HepG2 (cell line): ENCODE data around the gene RBX1. TPM values are rescaled to one million over a fixed set of nuclear protein-coding genes. Genes with fewer than 3 reads are reported as not detected.

Source experiments
- BRD4 ChIP-seq: sonication (generic); formaldehyde crosslinking; IDR thresholded peaks from 2 replicates; pipeline ENCODE4 v1.4.0; 2020; ENCODE audit warnings: missing genetic modification reagents
- CAMTA2 ChIP-seq: sonication (generic); formaldehyde crosslinking; IDR thresholded peaks from 2 replicates; pipeline ENCODE4 v1.4.0; 2020; ENCODE audit warnings: mild to moderate bottlenecking, missing genetic modification reagents, borderline replicate concordance
- CCAR2 ChIP-seq: fragments of 200-400 bp; formaldehyde crosslinking; optimal IDR thresholded peaks from 2 replicates; pipeline ENCODE3; 2018; ENCODE audit warnings: low read depth, mild to moderate bottlenecking, low read length, moderate library complexity
- CERS6 ChIP-seq: sonication (generic); formaldehyde crosslinking; IDR thresholded peaks from 2 replicates; pipeline ENCODE4 v1.5.0; 2020; ENCODE audit warnings: missing genetic modification reagents
- DNMT3B ChIP-seq: conservative IDR thresholded peaks from 2 replicates; pipeline ENCODE4 v1.6.1; 2016; ENCODE audit warnings: missing biosample characterization, control low read depth
- DPF2 ChIP-seq: sonication (generic); formaldehyde crosslinking; IDR thresholded peaks from 2 replicates; pipeline ENCODE4 v1.4.0; 2020; ENCODE audit warnings: mild to moderate bottlenecking, low read depth, missing genetic modification reagents, borderline replicate concordance
- ETV6 ChIP-seq: sonication (generic); formaldehyde crosslinking; conservative IDR thresholded peaks from 2 replicates; pipeline ENCODE4 v1.4.0; 2020; ENCODE audit warnings: missing genetic modification reagents
- HOXA9 ChIP-seq: sonication (generic); formaldehyde crosslinking; IDR thresholded peaks from 2 replicates; pipeline ENCODE4 v1.8.1; 2022; ENCODE audit warnings: missing genetic modification reagents, mild to moderate bottlenecking, moderate library complexity, borderline replicate concordance
- JUNB ChIP-seq: sonication (generic); formaldehyde crosslinking; IDR thresholded peaks from 2 replicates; pipeline ENCODE4 v1.8.0; 2022; ENCODE audit warnings: missing genetic modification reagents, mild to moderate bottlenecking, borderline replicate concordance
- KLF6 ChIP-seq: IDR thresholded peaks from 2 replicates; pipeline ENCODE4 v1.8.0; 2016; ENCODE audit warnings: missing biosample characterization, missing genetic modification reagents
- NCOA5 ChIP-seq: sonication (generic); formaldehyde crosslinking; IDR thresholded peaks from 2 replicates; pipeline ENCODE4 v1.4.0; 2020; ENCODE audit warnings: missing genetic modification reagents
- NFYB ChIP-seq: sonication (generic); formaldehyde crosslinking; IDR thresholded peaks from 2 replicates; pipeline ENCODE4 v1.4.0; 2020; ENCODE audit warnings: missing genetic modification reagents
- NR2C2 ChIP-seq: sonication (generic); formaldehyde crosslinking; IDR thresholded peaks from 2 replicates; pipeline ENCODE4 v1.4.0; 2020; ENCODE audit warnings: missing genetic modification reagents, mild to moderate bottlenecking, moderate library complexity, borderline replicate concordance
- RAD21 ChIP-seq: fragments of 450-650 bp; formaldehyde crosslinking; IDR thresholded peaks from 2 replicates; pipeline ENCODE4 v1.5.0; 2020; ENCODE audit warnings: mild to moderate bottlenecking
- SIN3A ChIP-seq: IDR thresholded peaks from 2 replicates; pipeline ENCODE4 v1.6.1; 2011; ENCODE audit warnings: low read depth, mild to moderate bottlenecking, control low read depth, low read length, borderline replicate concordance
- SOX5 ChIP-seq: IDR thresholded peaks from 2 replicates; pipeline ENCODE4 v1.6.1; 2016; ENCODE audit warnings: borderline replicate concordance
- SP2 ChIP-seq: sonication (generic); formaldehyde crosslinking; IDR thresholded peaks from 2 replicates; pipeline ENCODE4 v1.5.1; 2020; ENCODE audit warnings: mild to moderate bottlenecking, missing genetic modification reagents
- TRIM24 ChIP-seq: sonication (generic); formaldehyde crosslinking; IDR thresholded peaks from 2 replicates; pipeline ENCODE4 v1.8.0; 2022; ENCODE audit warnings: mild to moderate bottlenecking, missing genetic modification reagents
- ZNF124 ChIP-seq: sonication (generic); formaldehyde crosslinking; IDR thresholded peaks from 2 replicates; pipeline ENCODE4 v1.4.0; 2020; ENCODE audit warnings: missing genetic modification reagents
- ZNF496 ChIP-seq: sonication (generic); formaldehyde crosslinking; IDR thresholded peaks from 2 replicates; pipeline ENCODE4 v1.8.1; 2023; ENCODE audit warnings: mild to moderate bottlenecking, moderate library complexity, missing genetic modification reagents; ENCODE audit not compliant: insufficient replicate concordance
- ZNF747 ChIP-seq: sonication (generic); formaldehyde crosslinking; IDR thresholded peaks from 2 replicates; pipeline ENCODE4 v1.8.1; 2023; ENCODE audit warnings: missing genetic modification reagents, mild to moderate bottlenecking, borderline replicate concordance
- ZNF816 ChIP-seq: sonication (generic); formaldehyde crosslinking; IDR thresholded peaks from 2 replicates; pipeline ENCODE4 v1.8.0; 2022; ENCODE audit warnings: missing genetic modification reagents, mild to moderate bottlenecking, borderline replicate concordance
- polyA plus RNA-seq, 8 experiments: library from polyadenylated mRNA; depleted of rRNA in 3 of 8; stranded (reverse) in 7 of 8; unstranded in 1 of 8; fragments of >200 nt; fragmentation: Illumina TruSeq in 4 of 8; extraction: Trizol in 4 of 8; gene quantifications; 2 replicates each; pipeline versions ENCODE4 v1.2.1 to v1.2.3, GENCODE V29; 2011 to 2016; ENCODE audit warnings: low read depth in 4 of 8, missing spikeins in 1 of 8, mixed read lengths in 1 of 8; ENCODE audit not compliant: insufficient read depth in 1 of 8
- total RNA-seq, 5 experiments: library from RNA; depleted of rRNA; stranded (reverse); fragments of >200 nt; fragmentation: Illumina TruSeq; extraction: Trizol; gene quantifications; 2 replicates each; pipeline ENCODE4 v1.2.3, GENCODE V29; 2016; ENCODE audit warnings: low read depth in 1 of 5
- TF ChIP-seq, protein P1 (sequence below): sonication (generic); formaldehyde crosslinking; IDR thresholded peaks from 2 replicates; pipeline ENCODE4 v1.5.0; 2020; ENCODE audit warnings: missing genetic modification reagents, mild to moderate bottlenecking, borderline replicate concordance
- TF ChIP-seq, protein P2 (sequence below): IDR thresholded peaks from 2 replicates; pipeline ENCODE4 v1.6.1; 2016; ENCODE audit warnings: missing compliant biosample characterization, missing genetic modification reagents, borderline replicate concordance
- TF ChIP-seq, protein P3 (sequence below): sonication (generic); formaldehyde crosslinking; IDR thresholded peaks from 2 replicates; pipeline ENCODE4 v1.5.1; 2020; ENCODE audit warnings: missing genetic modification reagents, mild to moderate bottlenecking, borderline replicate concordance

RBX1 gene
- total and polyA plus RNA-seq, 2 of the 13 experiments (the other 11 are each of a cell fraction or from before 2014, with no cell fraction given) = 84.9 to 90.2 TPM

- TF ChIP-seq NFYB (CRISPR knock-in tag) (peak; percentile 31; the same call in 1 of the 2 replicates), SIN3A (no peak), CERS6 (CRISPR knock-in tag) (0 out of 2 replicates have a peak, but pooled peaks have one; percentile 63), CAMTA2 (CRISPR knock-in tag) (no peak), ZNF124 (CRISPR knock-in tag) (0 out of 2 replicates have a peak, but pooled peaks have one; percentile 69), HOXA9 (peak; percentile 86; the same call in 1 of the 2 replicates), SP2 (CRISPR knock-in tag) (no peak), BRD4 (CRISPR knock-in tag) (peak; percentile 85; the same call in 1 of the 2 replicates), DPF2 (CRISPR knock-in tag) (no peak), ETV6 (CRISPR knock-in tag) (peak; percentile 93; the same call in 1 of the 2 replicates), DNMT3B (CRISPR knock-in tag) (peak; percentile 83; the same call in 1 of the 2 replicates), NCOA5 (CRISPR knock-in tag) (no peak), KLF6 (CRISPR knock-in tag) (peak; percentile 90), TRIM24 (CRISPR knock-in tag) (no peak), ZNF816 (CRISPR knock-in tag) (peak; percentile 55; the same call in 1 of the 2 replicates), RAD21 (no peak), JUNB (CRISPR knock-in tag) (peak; percentile 65), NR2C2 (CRISPR knock-in tag) (peak; percentile 70; the same call in 1 of the 2 replicates), CCAR2 (no peak), ZNF496 (CRISPR knock-in tag) (no peak), SOX5 (peak; percentile 71), ZNF747 (peak; percentile 77; the same call in 1 of the 2 replicates)
- TF ChIP-seq, protein P1, sequence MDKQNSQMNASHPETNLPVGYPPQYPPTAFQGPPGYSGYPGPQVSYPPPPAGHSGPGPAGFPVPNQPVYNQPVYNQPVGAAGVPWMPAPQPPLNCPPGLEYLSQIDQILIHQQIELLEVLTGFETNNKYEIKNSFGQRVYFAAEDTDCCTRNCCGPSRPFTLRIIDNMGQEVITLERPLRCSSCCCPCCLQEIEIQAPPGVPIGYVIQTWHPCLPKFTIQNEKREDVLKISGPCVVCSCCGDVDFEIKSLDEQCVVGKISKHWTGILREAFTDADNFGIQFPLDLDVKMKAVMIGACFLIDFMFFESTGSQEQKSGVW (CRISPR knock-in tag) = no peak
- TF ChIP-seq, protein P2, sequence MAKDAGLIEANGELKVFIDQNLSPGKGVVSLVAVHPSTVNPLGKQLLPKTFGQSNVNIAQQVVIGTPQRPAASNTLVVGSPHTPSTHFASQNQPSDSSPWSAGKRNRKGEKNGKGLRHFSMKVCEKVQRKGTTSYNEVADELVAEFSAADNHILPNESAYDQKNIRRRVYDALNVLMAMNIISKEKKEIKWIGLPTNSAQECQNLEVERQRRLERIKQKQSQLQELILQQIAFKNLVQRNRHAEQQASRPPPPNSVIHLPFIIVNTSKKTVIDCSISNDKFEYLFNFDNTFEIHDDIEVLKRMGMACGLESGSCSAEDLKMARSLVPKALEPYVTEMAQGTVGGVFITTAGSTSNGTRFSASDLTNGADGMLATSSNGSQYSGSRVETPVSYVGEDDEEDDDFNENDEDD (CRISPR knock-in tag) = peak; percentile 95
- TF ChIP-seq, protein P3, sequence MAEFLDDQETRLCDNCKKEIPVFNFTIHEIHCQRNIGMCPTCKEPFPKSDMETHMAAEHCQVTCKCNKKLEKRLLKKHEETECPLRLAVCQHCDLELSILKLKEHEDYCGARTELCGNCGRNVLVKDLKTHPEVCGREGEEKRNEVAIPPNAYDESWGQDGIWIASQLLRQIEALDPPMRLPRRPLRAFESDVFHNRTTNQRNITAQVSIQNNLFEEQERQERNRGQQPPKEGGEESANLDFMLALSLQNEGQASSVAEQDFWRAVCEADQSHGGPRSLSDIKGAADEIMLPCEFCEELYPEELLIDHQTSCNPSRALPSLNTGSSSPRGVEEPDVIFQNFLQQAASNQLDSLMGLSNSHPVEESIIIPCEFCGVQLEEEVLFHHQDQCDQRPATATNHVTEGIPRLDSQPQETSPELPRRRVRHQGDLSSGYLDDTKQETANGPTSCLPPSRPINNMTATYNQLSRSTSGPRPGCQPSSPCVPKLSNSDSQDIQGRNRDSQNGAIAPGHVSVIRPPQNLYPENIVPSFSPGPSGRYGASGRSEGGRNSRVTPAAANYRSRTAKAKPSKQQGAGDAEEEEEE (CRISPR knock-in tag) = no peak; the same call in 1 of the 2 replicates
Measured at GRCh38 chr22:41022470-41023298, 71.5 kb downstream of the RBX1 start (continued).
